ENCODE results near the gene KCTD13. TPM values are rescaled to one million over a fixed set of nuclear protein-coding genes. Genes with fewer than 3 reads are reported as not detected.

The KCTD13 gene
- total and polyA plus RNA-seq, 3 experiments from 2014 or later = 15.9 to 37.1 (median 35.7) TPM

- Histone ChIP-seq H3K27me3 (ENCODE audit: insufficient read depth, low read length, poor library complexity, severe bottlenecking) (no peaks in the 10 kb centered on the region), H3K36me3 (ENCODE audit: insufficient read depth, low read length) (peaks cover 25% of the 10 kb centered on the region), H3K9me3 (ENCODE audit: low read length) (no peaks in the 10 kb centered on the region), H3K4me3 (ENCODE audit: low read length) (no peak overlapping the region), H3K27ac (ENCODE audit: low read depth, low read length) (no peak overlapping the region), H3K4me1 (ENCODE audit: insufficient read depth, low read length) (peaks cover 9% of the 10 kb centered on the region)
- peaks cover 34 to 49% (median 45%) of the 10 kb centered on the region in 3 donors for H3K4me1 Mint-ChIP-seq
- H3K27ac Mint-ChIP-seq = peak overlapping the region in 5 of 8 donors; percentile 1 to 77 (median 57)
- no peaks in the 10 kb centered on the region for H3K27me3 Mint-ChIP-seq
- DNase-seq = no peak
- H3K4me3 Mint-ChIP-seq = peak overlapping the region in 1 of 7 donors; percentile 55
- ChIA-PET POLR2A (interaction anchor here (0.7 kb wide), 1 partner anchor 19 kb away, joined by 4 read pairs; no protein-coding TSS in a partner anchor), CTCF (no interaction called here)
- H3K9me3 Mint-ChIP-seq = no peaks in the 10 kb centered on the region
- H3K36me3 Mint-ChIP-seq = peaks cover 0 to 75% (median 16%) of the 10 kb centered on the region in 3 donors
These were observed 5.6 kb downstream of the KCTD13 start for GRCh38 chr16:29920288-29921033.

DNA sequence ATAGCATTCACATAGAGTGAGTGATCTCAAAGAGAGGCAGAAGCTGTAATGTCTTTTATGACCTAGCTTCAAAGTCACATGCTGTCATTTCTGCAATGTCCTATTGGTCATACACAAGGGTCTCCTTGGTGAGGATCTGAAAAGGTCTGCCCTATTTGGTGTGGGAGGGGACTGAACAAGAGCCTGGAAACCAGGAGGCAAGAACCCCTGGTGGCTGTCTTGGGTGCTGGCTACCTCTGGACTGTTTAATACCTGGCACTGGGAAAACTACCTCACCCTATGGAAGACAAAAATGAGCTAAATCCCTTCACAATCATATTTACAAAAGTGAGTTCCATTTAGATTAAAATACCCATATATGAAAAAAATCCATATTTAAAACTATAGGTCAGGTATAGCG lies 9.0 kb downstream of the KCTD13 start:
- H3K36me3 Mint-ChIP-seq = peaks cover 0 to 78% (median 21%) of the 10 kb centered on the region in 3 donors
- Histone ChIP-seq H3K9me3 (ENCODE audit: low read length) (no peaks in the 10 kb centered on the region), H3K36me3 (ENCODE audit: insufficient read depth, low read length) (peaks cover 21% of the 10 kb centered on the region), H3K4me1 (ENCODE audit: insufficient read depth, low read length) (no peaks in the 10 kb centered on the region), H3K27ac (ENCODE audit: low read depth, low read length) (no peak overlapping the region), H3K4me3 (ENCODE audit: low read length) (no peak overlapping the region), H3K27me3 (ENCODE audit: insufficient read depth, low read length, poor library complexity, severe bottlenecking) (no peaks in the 10 kb centered on the region)
- no peak overlapping the region for H3K4me3 Mint-ChIP-seq
- CTCF ChIA-PET = interaction anchor here (1.2 kb wide), 1 partner anchor 9 kb away, joined by 3 read pairs; no protein-coding TSS in a partner anchor
- H3K4me1 Mint-ChIP-seq = peaks cover 13 to 21% (median 14%) of the 10 kb centered on the region in 3 donors
- no peaks in the 10 kb centered on the region for H3K9me3 Mint-ChIP-seq
- H3K27ac Mint-ChIP-seq = peak overlapping the region in 2 of 8 donors; percentile 57 to 66
- no peak for DNase-seq
- H3K27me3 Mint-ChIP-seq = no peaks in the 10 kb centered on the region
- POLR2A ChIA-PET = no interaction called here

GRCh38 chr16:29915590-29916247 lies 10.3 kb downstream of the KCTD13 start:
- no peaks in the 10 kb centered on the region for H3K27me3 ChIP-seq (ENCODE audit: insufficient read depth, low read length, poor library complexity, severe bottlenecking)
- Mint-ChIP-seq H3K36me3 (peaks cover 0 to 67% (median 13%) of the 10 kb centered on the region in 3 donors), H3K27ac (peak overlapping the region in 3 of 8 donors; percentile 7 to 95 (median 66)), H3K27me3 (no peaks in the 10 kb centered on the region), H3K9me3 (no peaks in the 10 kb centered on the region), H3K4me1 (peaks cover 6 to 11% (median 7%) of the 10 kb centered on the region in 3 donors), H3K4me3 (no peak overlapping the region)
- peaks cover 13% of the 10 kb centered on the region for H3K36me3 ChIP-seq (ENCODE audit: insufficient read depth, low read length)
- POLR2A ChIA-PET = no interaction called here
- H3K27ac ChIP-seq (ENCODE audit: low read depth, low read length) = no peak overlapping the region
- no peak for DNase-seq
- CTCF ChIA-PET = interaction anchor here (0.7 kb wide), 1 partner anchor 28 kb away, joined by 3 read pairs; no protein-coding TSS in a partner anchor
- H3K9me3 ChIP-seq (ENCODE audit: low read length) = no peaks in the 10 kb centered on the region
- H3K4me3 ChIP-seq (ENCODE audit: low read length) = no peak overlapping the region
- H3K4me1 ChIP-seq (ENCODE audit: insufficient read depth, low read length) = no peaks in the 10 kb centered on the region

GRCh38 chr16:29913514-29913913 lies 12.5 kb downstream of the KCTD13 start:
- no peaks in the 10 kb centered on the region for H3K27me3 ChIP-seq (ENCODE audit: insufficient read depth, low read length, poor library complexity, severe bottlenecking)
- H3K4me1 Mint-ChIP-seq = peaks cover 0 to 5% (median 0%) of the 10 kb centered on the region in 3 donors
- no peak overlapping the region for H3K4me3 ChIP-seq (ENCODE audit: low read length)
- no peaks in the 10 kb centered on the region for H3K9me3 ChIP-seq (ENCODE audit: low read length)
- POLR2A ChIA-PET = interaction anchor here (0.6 to 0.8 kb wide), 2 partner anchors 12 to 585 kb away, joined by 3 to 6 read pairs; partner anchors contain the start of gene KCTD13
- CTCF ChIA-PET = interaction anchor here (1.0 kb wide), 1 partner anchor 14 kb away, joined by 3 read pairs; no protein-coding TSS in a partner anchor
- H3K27ac ChIP-seq (ENCODE audit: low read depth, low read length) = no peak overlapping the region
- peaks cover 0 to 54% (median 12%) of the 10 kb centered on the region in 3 donors for H3K36me3 Mint-ChIP-seq
- no peaks in the 10 kb centered on the region for H3K27me3 Mint-ChIP-seq
- no peak overlapping the region for H3K4me3 Mint-ChIP-seq
- no peaks in the 10 kb centered on the region for H3K9me3 Mint-ChIP-seq
- peaks cover 3% of the 10 kb centered on the region for H3K36me3 ChIP-seq (ENCODE audit: insufficient read depth, low read length)
- peak overlapping the region in 1 of 8 donors; percentile 32 for H3K27ac Mint-ChIP-seq
- no peaks in the 10 kb centered on the region for H3K4me1 ChIP-seq (ENCODE audit: insufficient read depth, low read length)
- DNase-seq = no peak

- no peak overlapping the region for H3K27ac ChIP-seq (ENCODE audit: low read depth, low read length)
- Mint-ChIP-seq H3K36me3 (peaks cover 0 to 52% (median 16%) of the 10 kb centered on the region in 3 donors), H3K27me3 (no peaks in the 10 kb centered on the region), H3K9me3 (no peaks in the 10 kb centered on the region), H3K4me3 (peak overlapping the region in 1 of 7 donors; percentile 56), H3K4me1 (peaks cover 0 to 5% (median 0%) of the 10 kb centered on the region in 3 donors), H3K27ac (no peak overlapping the region)
- no peaks in the 10 kb centered on the region for H3K27me3 ChIP-seq (ENCODE audit: insufficient read depth, low read length, poor library complexity, severe bottlenecking)
- no peak for DNase-seq
- no peaks in the 10 kb centered on the region for H3K9me3 ChIP-seq (ENCODE audit: low read length)
- no peak overlapping the region for H3K4me3 ChIP-seq (ENCODE audit: low read length)
- H3K4me1 ChIP-seq (ENCODE audit: insufficient read depth, low read length) = no peaks in the 10 kb centered on the region
- ChIA-PET CTCF (interaction anchor here (0.9 kb wide), 1 partner anchor 64 kb away, joined by 3 read pairs; no protein-coding TSS in a partner anchor), POLR2A (interaction anchor here (0.6 kb wide), 1 partner anchor 63 kb away, joined by 3 read pairs; no protein-coding TSS in a partner anchor)
- H3K36me3 ChIP-seq (ENCODE audit: insufficient read depth, low read length) = no peaks in the 10 kb centered on the region
These were observed 13.9 kb downstream of the KCTD13 start for GRCh38 chr16:29912087-29912486.

GRCh38 chr16:29911676-29912010 lies 14.4 kb downstream of the KCTD13 start:
- peaks cover 0 to 5% (median 0%) of the 10 kb centered on the region in 3 donors for H3K4me1 Mint-ChIP-seq
- no peak overlapping the region for H3K4me3 ChIP-seq (ENCODE audit: low read length)
- no peaks in the 10 kb centered on the region for H3K9me3 Mint-ChIP-seq
- H3K27me3 Mint-ChIP-seq = no peaks in the 10 kb centered on the region
- H3K27ac Mint-ChIP-seq = no peak overlapping the region
- H3K4me1 ChIP-seq (ENCODE audit: insufficient read depth, low read length) = no peaks in the 10 kb centered on the region
- H3K4me3 Mint-ChIP-seq = no peak overlapping the region
- H3K27ac ChIP-seq (ENCODE audit: low read depth, low read length) = no peak overlapping the region
- CTCF ChIA-PET = interaction anchor here (0.9 kb wide), 1 partner anchor 63 kb away, joined by 3 read pairs; no protein-coding TSS in a partner anchor
- DNase-seq = no peak
- POLR2A ChIA-PET = interaction anchor here (0.6 kb wide), 1 partner anchor 62 kb away, joined by 3 read pairs; no protein-coding TSS in a partner anchor
- H3K36me3 Mint-ChIP-seq = peaks cover 0 to 49% (median 16%) of the 10 kb centered on the region in 3 donors
- H3K27me3 ChIP-seq (ENCODE audit: insufficient read depth, low read length, poor library complexity, severe bottlenecking) = no peaks in the 10 kb centered on the region
- H3K9me3 ChIP-seq (ENCODE audit: low read length) = no peaks in the 10 kb centered on the region
- no peaks in the 10 kb centered on the region for H3K36me3 ChIP-seq (ENCODE audit: insufficient read depth, low read length)

GRCh38 chr16:29910819-29911675 lies 15.0 kb downstream of the KCTD13 start:
- no peaks in the 10 kb centered on the region for H3K9me3 Mint-ChIP-seq
- CTCF ChIA-PET = interaction anchor here (0.9 kb wide), 1 partner anchor 63 kb away, joined by 3 read pairs; no protein-coding TSS in a partner anchor
- Histone ChIP-seq H3K36me3 (ENCODE audit: insufficient read depth, low read length) (no peaks in the 10 kb centered on the region), H3K4me3 (ENCODE audit: low read length) (no peak overlapping the region), H3K4me1 (ENCODE audit: insufficient read depth, low read length) (no peaks in the 10 kb centered on the region), H3K9me3 (ENCODE audit: low read length) (no peaks in the 10 kb centered on the region), H3K27ac (ENCODE audit: low read depth, low read length) (no peak overlapping the region), H3K27me3 (ENCODE audit: insufficient read depth, low read length, poor library complexity, severe bottlenecking) (no peaks in the 10 kb centered on the region)
- POLR2A ChIA-PET = interaction anchor here (0.6 kb wide), 1 partner anchor 62 kb away, joined by 3 read pairs; no protein-coding TSS in a partner anchor
- H3K4me1 Mint-ChIP-seq = peaks cover 0 to 5% (median 0%) of the 10 kb centered on the region in 3 donors
- no peak overlapping the region for H3K4me3 Mint-ChIP-seq
- H3K27ac Mint-ChIP-seq = peak overlapping the region in 2 of 8 donors; percentile 64 to 68
- H3K27me3 Mint-ChIP-seq = no peaks in the 10 kb centered on the region
- DNase-seq = no peak
- H3K36me3 Mint-ChIP-seq = peaks cover 0 to 48% (median 16%) of the 10 kb centered on the region in 3 donors
